Cardiac fibroblast (primary cell): ENCODE results near the gene CYB5A.

Experiments
- DNase-seq, 2 donors: peaks; one replicate each; pipeline versions ENCODE4 v3.0.0 to v3.0.0-alpha.2; 2010; ENCODE audit warnings: low read depth in 2 of 2
- H3K4me3 ChIP-seq, 2 donors: replicated peaks in 1 of 2; 1 replicate in 1 of 2; 2 replicates in 1 of 2; pipeline ENCODE4 v1.5.1; 2011; ENCODE audit warnings: low read depth in 2 of 2, low read length in 2 of 2, mild to moderate bottlenecking in 2 of 2, moderate library complexity in 1 of 2
- CTCF ChIP-seq: IDR thresholded peaks from one replicate; pipeline ENCODE4 v1.5.1; 2011; ENCODE audit warnings: low read depth, mild to moderate bottlenecking, low read length, inconsistent platforms

Gene CYB5A

GRCh38 chr18:74249181-74249968 lies 42.4 kb downstream of the CYB5A start:
- no peak for TF ChIP-seq CTCF
- no peak overlapping the region for H3K4me3 ChIP-seq
- peak; percentile 89 to 95 for DNase-seq

GRCh38 chr18:74248595-74248994 lies 43.2 kb downstream of the CYB5A start:
- no peak for DNase-seq
- TF ChIP-seq CTCF = no peak
- no peak overlapping the region for H3K4me3 ChIP-seq

- DNase-seq = no peak
- no peak for TF ChIP-seq CTCF
- no peak overlapping the region for H3K4me3 ChIP-seq
Observed at GRCh38 chr18:74248189-74248588, 43.6 kb downstream of the CYB5A start.

- H3K4me3 ChIP-seq = no peak overlapping the region
- DNase-seq = no peak
- no peak for TF ChIP-seq CTCF
Observed at GRCh38 chr18:74244554-74244953, 47.2 kb downstream of the CYB5A start.

GRCh38 chr18:74243127-74243526 lies 48.6 kb downstream of the CYB5A start:
- TF ChIP-seq CTCF = no peak
- DNase-seq = no peak
- no peak overlapping the region for H3K4me3 ChIP-seq

GRCh38 chr18:74242438-74243096 lies 49.2 kb downstream of the CYB5A start:
- no peak overlapping the region for H3K4me3 ChIP-seq
- peak; percentile 29 to 54 for DNase-seq
- TF ChIP-seq CTCF = no peak

GRCh38 chr18:74241970-74242369 lies 49.8 kb downstream of the CYB5A start:
- no peak overlapping the region for H3K4me3 ChIP-seq
- no peak for DNase-seq
- no peak for TF ChIP-seq CTCF
